Ovary (tissue), 3 donors: ENCODE results near the gene ARHGEF6.

Source experiments
- CTCF ChIP-seq, 3 donors: fragments of 450-650 bp in 2 of 3; fragments of 200-600 bp in 1 of 3; IDR thresholded peaks; one replicate each; pipeline versions ENCODE4 v1.5.1 to v1.8.0; 2016 to 2022; ENCODE audit warnings: antibody characterized with exemption in 3 of 3, mild to moderate bottlenecking in 1 of 3
- EP300 ChIP-seq: sonication (generic); formaldehyde crosslinking; IDR thresholded peaks from one replicate; pipeline ENCODE4 v1.6.1; 2017; ENCODE audit warnings: antibody characterized with exemption
- POLR2A ChIP-seq: fragments of 450-650 bp; IDR thresholded peaks from one replicate; pipeline ENCODE4 v1.6.1; 2017; ENCODE audit warnings: antibody characterized with exemption, mild to moderate bottlenecking, moderate library complexity
- donor health status: DM: no; HTN: no; CAD: no.

- TF ChIP-seq CTCF (IDR thresholded peaks at IDR 0.05) (no peak), POLR2A (no peak), EP300 (no peak)
Observed at GRCh38 chrX:136714626-136715599, 65.8 kb downstream of the ARHGEF6 start.
